Stimulated activated CD4-positive, alpha-beta T cell treated with anti-CD3 and anti-CD28 coated beads, Interleukin-4, amount 100 ng/mL, for 48 hours (primary cell): ENCODE measurements around the gene C6orf89.
"Not testable (repeated sequence)": the region's sequence is repeated elsewhere in the genome, so short reads cannot be mapped to it uniquely, and the experiment has no call there.

Experiments used
- DNase-seq, 2 donors: peaks; one replicate each; pipeline ENCODE4 v3.0.0-alpha.2; 2020; ENCODE audit warnings: low read depth in 2 of 2

The C6orf89 gene

DNA sequence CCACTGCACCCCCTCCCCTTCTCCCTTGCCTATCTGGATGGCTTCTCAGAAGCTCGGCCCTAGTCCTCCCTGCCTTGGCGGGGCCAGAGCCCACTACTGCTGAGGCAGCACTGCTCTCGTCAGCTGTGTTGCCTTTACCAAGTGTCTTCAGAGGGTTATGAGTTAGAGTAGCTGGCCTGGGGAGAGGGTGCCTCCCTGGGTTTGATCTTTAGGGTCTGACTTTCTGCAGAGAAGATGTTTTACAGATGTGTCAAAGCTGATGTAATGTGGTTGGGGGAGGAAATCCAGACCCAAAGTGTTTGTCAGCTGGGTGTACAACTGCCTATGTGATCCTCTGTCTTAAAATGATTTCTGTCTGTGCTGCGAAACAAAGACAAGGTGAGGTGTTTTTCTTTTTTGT, 38.4 kb downstream of the C6orf89 start:
- no peak for DNase-seq

- DNase-seq, result no peak
These were observed 39.1 kb downstream of the C6orf89 start for GRCh38 chr6:36924778-36925374.

- DNase-seq, result no peak
These were observed 40.1 kb downstream of the C6orf89 start for GRCh38 chr6:36925809-36926208.

GRCh38 chr6:36926708-36927513, 41.2 kb downstream of the C6orf89 start:
- DNase-seq, result no peak

GRCh38 chr6:36927691-36928546, 42.2 kb downstream of the C6orf89 start:
- no peak for DNase-seq

DNA sequence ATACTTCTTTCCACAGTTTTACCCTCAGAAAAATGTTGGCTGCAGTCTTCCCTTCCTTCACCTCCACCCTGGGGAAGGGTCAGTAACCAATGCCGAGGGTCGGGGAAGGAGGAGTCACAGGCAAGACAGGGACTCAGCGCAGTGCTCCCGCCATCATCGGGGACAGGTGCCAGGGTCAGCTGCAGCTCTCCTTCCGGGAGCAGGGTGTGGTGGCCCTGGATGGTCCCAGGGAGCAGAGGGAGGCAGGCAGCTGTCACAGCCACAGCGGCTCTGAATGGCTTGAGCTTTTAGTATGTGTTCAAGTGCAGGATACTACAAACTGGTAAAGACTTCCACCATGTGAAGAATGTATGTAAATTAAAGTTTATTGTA, 42.8 kb downstream of the C6orf89 start:
- no peak for DNase-seq

DNA sequence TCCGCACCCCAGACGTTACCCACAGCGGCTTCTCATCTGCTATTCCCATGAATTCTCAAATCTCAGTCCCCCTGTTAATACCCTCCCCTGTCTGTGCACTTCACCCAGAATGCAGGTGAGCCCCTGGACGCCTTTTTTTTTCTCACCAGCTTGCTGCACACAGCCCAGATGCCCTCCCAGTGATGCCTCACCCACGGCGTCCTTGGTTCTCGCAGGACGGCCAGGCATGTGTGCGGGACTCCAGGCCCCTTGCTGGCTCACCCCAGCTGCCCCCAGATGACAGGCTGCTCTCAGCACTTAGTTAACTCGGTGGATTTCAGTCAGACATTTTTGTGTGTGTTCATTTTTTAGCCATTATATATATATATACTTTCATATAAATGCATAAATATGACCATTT, 43.4 kb downstream of the C6orf89 start:
- no peak for DNase-seq

DNA sequence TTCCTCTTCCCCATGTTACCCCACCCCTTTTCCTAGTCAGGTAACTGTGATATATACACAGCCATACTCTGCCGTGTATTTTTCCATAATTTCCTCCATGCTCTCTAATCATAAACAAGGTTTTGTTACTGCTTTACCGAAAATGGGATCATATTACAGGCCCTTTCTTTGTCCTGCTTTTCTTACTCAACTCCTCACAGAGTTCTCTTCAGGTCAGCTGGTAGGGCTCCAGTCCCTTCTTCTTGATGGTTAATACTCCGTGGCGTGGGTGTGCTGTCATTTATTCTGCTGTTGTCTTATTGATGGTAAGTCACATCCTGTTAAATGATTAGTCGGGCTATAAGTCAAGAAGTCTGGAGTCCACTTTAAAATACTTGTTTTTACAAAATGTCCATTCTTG, 43.9 kb downstream of the C6orf89 start:
- DNase-seq, result no peak

DNA sequence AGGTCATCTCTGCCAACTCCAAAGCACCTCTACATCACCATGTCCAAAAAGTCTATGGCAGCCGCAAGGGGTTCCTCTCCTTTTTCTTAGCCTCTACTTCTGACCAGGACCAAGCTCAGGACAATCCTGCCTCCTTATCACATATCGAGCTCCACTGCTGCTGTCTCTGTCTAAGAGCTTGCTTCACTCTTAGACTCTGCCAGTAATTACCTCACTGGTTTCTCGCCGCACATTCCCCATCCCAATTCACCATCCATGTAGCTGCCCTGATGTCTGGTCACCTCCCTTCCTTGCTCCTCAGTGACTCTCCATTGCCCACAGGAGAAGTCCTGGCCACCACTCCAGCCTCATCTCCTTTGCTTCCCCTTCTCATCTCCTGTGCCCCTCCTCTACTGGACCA, 44.7 kb downstream of the C6orf89 start:
- no peak for DNase-seq

DNA sequence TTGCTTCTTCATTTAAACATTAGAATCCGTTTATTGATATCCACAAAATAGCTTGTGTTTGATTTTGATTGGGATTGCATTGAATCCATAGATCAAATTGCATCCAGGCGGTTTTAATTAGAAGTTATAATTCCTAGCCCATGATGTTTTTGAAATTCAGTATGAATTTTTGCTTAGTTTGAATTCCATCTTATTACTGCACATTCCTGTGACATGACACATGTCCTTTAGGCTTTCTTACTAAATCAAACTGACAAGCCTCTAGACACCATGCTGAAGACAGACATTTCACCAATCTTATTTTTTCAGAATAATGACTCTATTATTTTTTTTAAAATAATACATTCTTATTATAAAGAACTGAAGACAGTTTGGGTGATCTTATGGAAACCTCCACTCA, 47.4 kb downstream of the C6orf89 start:
- no peak for DNase-seq

DNA sequence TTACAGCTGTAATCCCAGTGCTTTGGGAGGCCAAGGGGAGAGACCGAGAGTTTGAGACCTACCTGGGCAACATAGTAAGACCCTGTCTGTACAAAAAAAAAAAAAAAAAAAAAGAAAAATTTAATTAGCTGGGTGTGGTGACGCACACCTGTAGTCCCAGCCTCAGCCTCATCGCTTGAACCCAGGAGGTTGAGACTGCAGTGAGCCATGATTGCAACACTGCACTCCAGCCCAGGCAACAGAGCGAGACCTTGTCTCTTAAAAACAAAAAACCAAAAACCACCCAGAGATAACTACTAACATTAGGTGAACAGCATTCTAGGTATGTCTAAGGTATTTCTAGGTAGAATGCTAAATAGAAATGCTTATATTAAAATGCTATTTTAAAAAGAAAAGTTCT, 47.8 kb downstream of the C6orf89 start:
- DNase-seq, result no peak

- no peak for DNase-seq
These were observed 49.1 kb downstream of the C6orf89 start for GRCh38 chr6:36934901-36935300.

DNA sequence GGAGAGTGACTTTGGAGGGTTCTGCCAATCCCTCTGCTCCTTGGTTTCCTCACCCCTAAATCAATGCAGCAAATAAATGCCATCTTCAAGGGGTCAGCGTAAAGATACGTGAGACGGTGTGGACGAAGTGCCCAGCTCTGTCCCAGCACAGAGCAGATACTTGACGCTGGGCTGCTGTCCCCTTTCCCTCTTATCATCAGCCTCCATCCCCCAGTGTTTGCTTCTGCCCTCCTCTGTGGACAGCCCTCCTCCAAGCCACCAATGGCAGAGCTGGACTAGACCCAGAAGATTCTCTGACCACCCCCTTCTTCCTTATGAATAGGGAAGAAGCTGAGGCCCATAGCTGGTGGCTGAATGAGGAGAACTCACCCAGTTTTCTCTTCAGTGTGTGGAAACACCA, 51.1 kb downstream of the C6orf89 start:
- no peak for DNase-seq

- DNase-seq, result no peak
These were observed 52.1 kb downstream of the C6orf89 start for GRCh38 chr6:36937896-36938295.

- no peak for DNase-seq
These were observed 52.8 kb downstream of the C6orf89 start for GRCh38 chr6:36938536-36938935.

DNA sequence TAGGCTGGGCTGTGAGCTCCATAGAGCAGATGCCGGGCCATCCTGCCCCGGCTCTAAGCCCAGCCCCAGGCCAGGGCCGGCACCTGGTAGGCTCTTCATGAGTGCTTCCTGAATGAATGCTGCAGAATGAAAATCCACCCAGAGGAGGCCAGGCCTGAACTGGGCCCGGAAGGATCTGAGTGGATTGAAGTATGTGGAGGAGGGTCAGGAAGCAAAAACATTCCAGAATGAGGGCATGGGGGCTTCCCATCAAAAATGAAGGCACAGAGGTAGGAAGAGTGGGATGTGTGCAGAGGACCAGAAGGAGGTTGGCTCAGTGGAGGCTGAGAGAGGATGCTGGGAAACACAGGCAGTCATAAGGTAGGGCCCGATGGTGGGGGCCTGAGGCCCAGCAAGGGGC, 53.3 kb downstream of the C6orf89 start:
- not testable (repeated sequence) for DNase-seq

GRCh38 chr6:36940027-36940426, 54.3 kb downstream of the C6orf89 start:
- DNase-seq, result no peak

GRCh38 chr6:36941561-36941960, 55.8 kb downstream of the C6orf89 start:
- not testable (repeated sequence) for DNase-seq

- DNase-seq, result not testable (repeated sequence)
These were observed 56.6 kb downstream of the C6orf89 start for GRCh38 chr6:36942329-36942728.

GRCh38 chr6:36944650-36945049, 58.9 kb downstream of the C6orf89 start:
- no peak for DNase-seq

- DNase-seq, result no peak
These were observed 59.5 kb downstream of the C6orf89 start for GRCh38 chr6:36945301-36945700.

DNA sequence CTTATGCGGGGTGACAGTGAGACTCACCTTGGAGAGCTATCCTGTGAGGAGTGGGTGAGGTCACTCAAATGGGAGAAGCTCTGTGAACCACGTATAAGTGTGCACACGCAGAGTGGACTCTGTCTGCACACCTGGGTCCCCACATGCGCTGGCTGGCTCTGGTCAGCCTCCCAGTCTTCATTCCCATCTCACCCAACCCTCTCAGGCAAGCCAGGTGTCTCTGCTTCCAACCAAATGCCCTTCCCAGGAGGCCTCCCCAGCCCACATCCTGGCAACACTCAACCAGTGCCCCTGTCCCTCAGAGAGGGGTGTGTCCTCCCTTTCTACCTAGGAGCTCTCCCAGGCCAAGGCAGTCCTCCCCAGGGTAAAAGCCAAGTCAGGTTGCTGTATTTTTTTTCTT, 60.8 kb downstream of the C6orf89 start:
- DNase-seq, result no peak
